Loucy (cell line): ENCODE results near the gene JAZF1.
A peak's percentile ranks its signal among the peaks of the same experiment; 100 is the strongest.

Experiments used
- H2AFZ ChIP-seq: fragments of 200-600 bp; sonication (generic); 2 replicates; pipeline ENCODE4 v1.6.0; 2016; ENCODE audit warnings: antibody characterized with exemption, mild to moderate bottlenecking, low read length, moderate library complexity
- H3F3A ChIP-seq: fragments of 200-600 bp; 2 replicates; pipeline ENCODE4 v1.6.0; 2016; ENCODE audit warnings: antibody characterized with exemption, low read depth, mild to moderate bottlenecking
- H3K27me3 ChIP-seq: fragments of 200-600 bp; sonication (generic); 2 replicates; pipeline ENCODE4 v1.6.1; 2014; ENCODE audit warnings: low read length, mild to moderate bottlenecking; ENCODE audit not compliant: insufficient read depth, poor library complexity, severe bottlenecking
- H3K36me3 ChIP-seq: fragments of 200-600 bp; sonication (generic); 2 replicates; pipeline ENCODE4 v1.6.1; 2016; ENCODE audit warnings: low read length; ENCODE audit not compliant: insufficient read depth
- H3K4me1 ChIP-seq: fragments of 200-600 bp; sonication (generic); 2 replicates; pipeline ENCODE4 v1.5.1; 2014; ENCODE audit warnings: low read length, mild to moderate bottlenecking; ENCODE audit not compliant: insufficient read depth, poor library complexity, severe bottlenecking
- H3K4me2 ChIP-seq: fragments of 200-600 bp; sonication (generic); 2 replicates; pipeline ENCODE4 v1.6.0; 2014; ENCODE audit warnings: antibody characterized with exemption, low read length, low read depth, mild to moderate bottlenecking; ENCODE audit not compliant: poor library complexity, severe bottlenecking
- H3K4me3 ChIP-seq: fragments of 200-600 bp; sonication (generic); 2 replicates; pipeline ENCODE4 v1.5.1; 2014; ENCODE audit warnings: low read length, mild to moderate bottlenecking, mixed read lengths; ENCODE audit not compliant: poor library complexity, severe bottlenecking
- H3K79me2 ChIP-seq: fragments of 200-600 bp; sonication (generic); 2 replicates; pipeline ENCODE4 v1.6.1; 2014; ENCODE audit warnings: low read length; ENCODE audit not compliant: insufficient read depth
- H3K9ac ChIP-seq: fragments of 200-600 bp; sonication (generic); 2 replicates; pipeline ENCODE4 v1.6.0; 2014; ENCODE audit warnings: mild to moderate bottlenecking, low read depth, low read length, moderate library complexity; ENCODE audit not compliant: poor library complexity, severe bottlenecking
- H3K9me2 ChIP-seq: fragments of 200-600 bp; sonication (generic); replicated peaks from 2 replicates; pipeline ENCODE4 v1.6.1; 2016; ENCODE audit warnings: low read depth, low read length, mixed read lengths
- H3K9me3 ChIP-seq: fragments of 200-600 bp; sonication (generic); 2 replicates; pipeline ENCODE4 v1.6.1; 2014; ENCODE audit warnings: mild to moderate bottlenecking, antibody characterized with exemption, low read length, low read depth; ENCODE audit not compliant: insufficient read depth
- H4K20me1 ChIP-seq: fragments of 200-600 bp; sonication (generic); 2 replicates; pipeline ENCODE4 v1.6.0; 2014; ENCODE audit warnings: antibody characterized with exemption, low read length, mild to moderate bottlenecking; ENCODE audit not compliant: insufficient read depth, poor library complexity, severe bottlenecking
- CTCF ChIP-seq: fragments of 200-600 bp; sonication (generic); conservative IDR thresholded peaks from 2 replicates; pipeline ENCODE4 v1.5.1; 2014; ENCODE audit warnings: mild to moderate bottlenecking, antibody characterized with exemption, low read length
- EZH2phosphoT487 ChIP-seq: fragments of 200-600 bp; IDR thresholded peaks from 2 replicates; pipeline ENCODE4 v1.6.1; 2018; ENCODE audit warnings: antibody characterized with exemption, mild to moderate bottlenecking, moderate library complexity, borderline replicate concordance

JAZF1 gene

GRCh38 chr7:28029051-28029450, 151.5 kb downstream of the JAZF1 start:
- H3K4me1 ChIP-seq: peaks cover 32% of the 10 kb centered on the region
- H3K36me3 ChIP-seq: no peaks in the 10 kb centered on the region
- no peak overlapping the region for H3K9ac ChIP-seq
- H3F3A ChIP-seq: no peaks in the 10 kb centered on the region
- H4K20me1 ChIP-seq: no peaks in the 10 kb centered on the region
- no peaks in the 10 kb centered on the region for H3K9me2 ChIP-seq
- H3K9me3 ChIP-seq: no peaks in the 10 kb centered on the region
- H3K27me3 ChIP-seq: no peaks in the 10 kb centered on the region
- H3K4me3 ChIP-seq: no peak overlapping the region
- no peak for TF ChIP-seq EZH2phosphoT487
- no peak for TF ChIP-seq CTCF
- H2AFZ ChIP-seq: no peak overlapping the region
- H3K4me2 ChIP-seq: no peak overlapping the region
- H3K79me2 ChIP-seq: no peaks in the 10 kb centered on the region

- Histone ChIP-seq H3K4me2 (no peak overlapping the region), H3K4me3 (no peak overlapping the region), H3K9ac (no peak overlapping the region), H4K20me1 (no peaks in the 10 kb centered on the region), H3K79me2 (no peaks in the 10 kb centered on the region), H3K4me1 (peaks cover 32% of the 10 kb centered on the region), H2AFZ (no peak overlapping the region), H3K36me3 (no peaks in the 10 kb centered on the region), H3K9me3 (no peaks in the 10 kb centered on the region), H3F3A (no peaks in the 10 kb centered on the region), H3K9me2 (no peaks in the 10 kb centered on the region), H3K27me3 (no peaks in the 10 kb centered on the region)
- TF ChIP-seq EZH2phosphoT487 (no peak), CTCF (no peak)
Measured at GRCh38 chr7:28028471-28028870, 152.1 kb downstream of the JAZF1 start.

- Histone ChIP-seq H3K27me3 (no peaks in the 10 kb centered on the region), H3F3A (no peaks in the 10 kb centered on the region), H3K9ac (no peak overlapping the region), H3K9me3 (no peaks in the 10 kb centered on the region), H3K4me2 (peak overlapping the region; percentile 10), H3K4me1 (peaks cover 32% of the 10 kb centered on the region), H3K79me2 (no peaks in the 10 kb centered on the region), H2AFZ (no peak overlapping the region), H3K9me2 (no peaks in the 10 kb centered on the region), H4K20me1 (no peaks in the 10 kb centered on the region), H3K4me3 (no peak overlapping the region), H3K36me3 (no peaks in the 10 kb centered on the region)
- TF ChIP-seq EZH2phosphoT487 (no peak), CTCF (no peak)
Measured at GRCh38 chr7:28026237-28026636, 154.4 kb downstream of the JAZF1 start.
